ENCODE measurements around the gene CLDN10. TPM values are rescaled to one million over a fixed set of nuclear protein-coding genes. Genes with fewer than 3 reads are reported as not detected.
"Not testable (repeated sequence)": the region's sequence is repeated elsewhere in the genome, so short reads cannot be mapped to it uniquely, and the experiment has no call there.

CLDN10 gene
- total and polyA plus RNA-seq, 10 donors = 0.08 to 0.52 (median 0.10) TPM; not detected in 5

DNA sequence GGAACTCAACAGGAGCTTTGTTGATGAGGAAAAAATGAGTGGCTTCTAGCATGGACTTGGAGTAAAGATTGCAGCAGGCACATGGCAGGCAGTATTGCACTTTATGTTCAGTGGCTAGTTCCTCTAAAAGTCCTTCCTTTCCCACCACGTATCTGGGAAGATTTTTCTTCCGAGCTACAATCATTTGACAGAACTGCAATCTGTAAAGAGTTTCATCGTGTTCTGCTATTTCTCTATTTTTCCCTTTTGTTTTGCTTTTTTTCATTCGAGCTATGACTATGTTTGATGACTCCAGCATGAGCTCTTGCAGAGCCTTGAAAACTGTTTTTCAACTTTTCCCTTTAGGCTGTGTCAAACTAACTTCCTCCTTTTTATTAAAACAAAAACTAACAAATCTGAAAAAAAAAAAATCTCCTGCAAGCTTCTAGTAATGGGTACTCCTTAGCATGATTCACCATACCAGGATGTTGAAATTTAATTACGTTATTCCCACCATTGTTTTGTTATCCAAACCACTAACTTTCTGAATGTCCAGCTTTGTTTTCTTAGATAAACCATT is 12.3 kb downstream of the CLDN10 start:
- no peak overlapping the region for H3K4me3 ChIP-seq
- no peaks in the 10 kb centered on the region for H3K4me1 ChIP-seq
- H3K27ac ChIP-seq = peak overlapping the region in 2 of 8 donors; percentile 22 to 52
- H3K9me3 ChIP-seq = peaks cover 0 to 3% (median 0%) of the 10 kb centered on the region in 8 donors
- no peak for DNase-seq
- TF ChIP-seq POLR2AphosphoS5 (IDR thresholded peaks at IDR 0.05) (no peak), POLR2A (IDR thresholded peaks at IDR 0.05) (no peak)
- TF ChIP-seq, protein P1, sequence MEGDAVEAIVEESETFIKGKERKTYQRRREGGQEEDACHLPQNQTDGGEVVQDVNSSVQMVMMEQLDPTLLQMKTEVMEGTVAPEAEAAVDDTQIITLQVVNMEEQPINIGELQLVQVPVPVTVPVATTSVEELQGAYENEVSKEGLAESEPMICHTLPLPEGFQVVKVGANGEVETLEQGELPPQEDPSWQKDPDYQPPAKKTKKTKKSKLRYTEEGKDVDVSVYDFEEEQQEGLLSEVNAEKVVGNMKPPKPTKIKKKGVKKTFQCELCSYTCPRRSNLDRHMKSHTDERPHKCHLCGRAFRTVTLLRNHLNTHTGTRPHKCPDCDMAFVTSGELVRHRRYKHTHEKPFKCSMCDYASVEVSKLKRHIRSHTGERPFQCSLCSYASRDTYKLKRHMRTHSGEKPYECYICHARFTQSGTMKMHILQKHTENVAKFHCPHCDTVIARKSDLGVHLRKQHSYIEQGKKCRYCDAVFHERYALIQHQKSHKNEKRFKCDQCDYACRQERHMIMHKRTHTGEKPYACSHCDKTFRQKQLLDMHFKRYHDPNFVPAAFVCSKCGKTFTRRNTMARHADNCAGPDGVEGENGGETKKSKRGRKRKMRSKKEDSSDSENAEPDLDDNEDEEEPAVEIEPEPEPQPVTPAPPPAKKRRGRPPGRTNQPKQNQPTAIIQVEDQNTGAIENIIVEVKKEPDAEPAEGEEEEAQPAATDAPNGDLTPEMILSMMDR (IDR thresholded peaks at IDR 0.05 in 8 of 11, conservative IDR thresholded peaks at IDR 0.05 in 3 of 11) = no peak
- no peaks in the 10 kb centered on the region for H3K36me3 ChIP-seq
- WGBS, 5 donors = 16 to 37% (median 24%) methylated on average over 5 of the region's 5 CpGs
- peaks cover 0 to 5% (median 0%) of the 10 kb centered on the region in 7 donors for H3K27me3 ChIP-seq (replicated peaks in 1 of 7)
- intact Hi-C loops (cut with DNase I; ENCODE audit: low total_unique reads) = no loop called here

DNA sequence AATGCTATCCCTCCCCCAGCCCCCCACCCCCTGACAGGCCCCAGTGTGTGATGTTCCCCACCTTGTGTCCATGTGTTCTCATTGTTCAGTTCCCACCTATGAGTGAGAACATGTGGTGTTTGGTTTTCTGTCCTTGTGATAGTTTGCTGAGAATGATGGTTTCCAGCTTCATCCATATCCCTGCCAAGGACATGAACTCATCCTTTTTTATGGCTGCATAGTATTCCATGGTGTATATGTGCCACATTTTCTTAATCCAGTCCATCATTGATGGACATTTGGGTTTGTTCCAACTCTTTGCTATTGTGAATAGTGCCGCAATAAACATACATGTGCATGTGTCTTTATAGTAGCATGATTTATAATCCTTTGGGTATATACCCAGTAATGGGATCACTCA is 13.2 kb downstream of the CLDN10 start:
- H3K9me3 ChIP-seq; DNase-seq; H3K4me1 ChIP-seq; H3K27ac ChIP-seq; H3K27me3 ChIP-seq (replicated peaks in 1 of 7); intact Hi-C loops (cut with DNase I; ENCODE audit: low total_unique reads); H3K36me3 ChIP-seq; H3K4me3 ChIP-seq: not testable (repeated sequence)
- 94 to 100% (median 96%) methylated on average over 1 of the region's 1 CpG for WGBS, 5 donors

DNA sequence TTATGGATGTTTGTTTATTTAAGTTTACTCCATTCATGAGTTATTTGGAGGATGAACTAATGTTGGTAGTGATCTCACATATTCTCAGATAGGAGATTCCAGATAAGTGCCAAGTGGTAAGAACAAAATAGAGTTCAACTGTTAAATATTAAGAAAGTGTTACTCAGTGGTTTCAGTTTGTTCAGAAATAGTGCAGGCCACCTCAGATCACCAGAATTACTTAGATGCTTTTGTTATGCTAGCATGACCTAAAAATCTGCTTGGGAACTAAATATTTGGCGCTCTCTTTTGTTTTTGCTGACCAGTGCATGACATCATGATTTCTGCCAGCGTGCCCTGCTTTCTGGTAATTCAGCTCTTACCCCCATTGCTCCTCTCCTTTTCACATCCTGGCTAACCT is 15.6 kb downstream of the CLDN10 start:
- H3K36me3 ChIP-seq = no peaks in the 10 kb centered on the region
- no peaks in the 10 kb centered on the region for H3K4me1 ChIP-seq
- H3K4me3 ChIP-seq = no peak overlapping the region
- intact Hi-C loops (cut with DNase I; ENCODE audit: low total_unique reads) = no loop called here
- 89 to 98% (median 94%) methylated on average over 2 of the region's 2 CpGs for WGBS, 5 donors
- H3K9me3 ChIP-seq = peaks cover 0 to 3% (median 0%) of the 10 kb centered on the region in 8 donors
- no peak overlapping the region for H3K27ac ChIP-seq
- TF ChIP-seq, protein P1 (IDR thresholded peaks at IDR 0.05 in 8 of 11, conservative IDR thresholded peaks at IDR 0.05 in 3 of 11) = no peak
- TF ChIP-seq POLR2AphosphoS5 (IDR thresholded peaks at IDR 0.05) (no peak), POLR2A (IDR thresholded peaks at IDR 0.05) (no peak)
- DNase-seq = no peak
- H3K27me3 ChIP-seq (replicated peaks in 1 of 7) = no peaks in the 10 kb centered on the region

DNA sequence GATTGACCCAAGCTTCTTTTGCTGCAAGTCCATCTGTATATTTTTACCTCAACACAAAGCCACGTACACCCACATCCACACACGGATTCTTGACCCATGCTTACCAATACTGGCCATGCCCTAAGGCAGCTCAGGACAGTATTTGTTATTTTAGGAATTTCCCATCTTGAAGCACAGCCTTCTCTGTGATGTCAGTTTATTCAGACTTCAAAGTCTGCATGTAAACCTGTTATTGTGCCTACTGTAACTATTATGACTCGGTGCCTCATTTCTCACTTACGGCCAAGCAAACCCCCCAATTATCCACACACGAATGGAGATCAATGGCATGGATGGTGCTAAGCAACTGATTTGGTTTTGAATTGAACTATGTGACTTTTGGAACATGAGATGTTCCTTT is 17.5 kb downstream of the CLDN10 start:
- DNase-seq = no peak
- WGBS, 5 donors = 82 to 89% (median 84%) methylated on average over 5 of the region's 5 CpGs
- Histone ChIP-seq H3K27ac (no peak overlapping the region), H3K36me3 (no peaks in the 10 kb centered on the region), H3K27me3 (replicated peaks in 1 of 7) (no peaks in the 10 kb centered on the region), H3K9me3 (peaks cover 0 to 3% (median 0%) of the 10 kb centered on the region in 8 donors), H3K4me1 (no peaks in the 10 kb centered on the region), H3K4me3 (no peak overlapping the region)
- intact Hi-C loops (cut with DNase I; ENCODE audit: low total_unique reads) = no loop called here
- TF ChIP-seq POLR2AphosphoS5 (IDR thresholded peaks at IDR 0.05) (no peak), POLR2A (IDR thresholded peaks at IDR 0.05) (no peak)
- TF ChIP-seq, protein P1 (IDR thresholded peaks at IDR 0.05 in 8 of 11, conservative IDR thresholded peaks at IDR 0.05 in 3 of 11) = no peak

DNA sequence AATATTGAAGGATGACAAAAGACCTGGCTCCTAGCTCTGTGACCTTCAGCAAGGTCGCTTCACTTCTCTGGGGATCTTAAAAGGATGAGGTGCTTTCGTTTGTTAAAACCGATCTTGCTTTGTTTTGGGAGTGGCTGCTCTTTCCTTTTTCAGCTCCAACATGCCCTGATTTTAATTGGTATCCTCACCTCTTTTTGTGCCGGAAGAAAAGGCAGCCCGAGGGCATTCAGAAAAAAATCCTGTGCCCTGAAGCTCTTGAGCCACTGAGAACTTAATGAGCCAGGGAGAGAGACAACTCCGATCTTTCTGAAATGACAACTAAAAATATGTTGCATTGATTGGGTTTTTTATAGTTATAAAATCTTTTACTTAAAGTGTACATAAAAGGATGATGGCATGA is 19.4 kb downstream of the CLDN10 start:
- H3K36me3 ChIP-seq = no peaks in the 10 kb centered on the region
- intact Hi-C loops (cut with DNase I; ENCODE audit: low total_unique reads) = no loop called here

More for the DNA sequence above, 19.4 kb downstream of the CLDN10 start:
- H3K27me3 ChIP-seq (replicated peaks in 1 of 7) = no peaks in the 10 kb centered on the region
- TF ChIP-seq POLR2A (IDR thresholded peaks at IDR 0.05) (no peak), POLR2AphosphoS5 (IDR thresholded peaks at IDR 0.05) (no peak)
- TF ChIP-seq, protein P1 (IDR thresholded peaks at IDR 0.05 in 8 of 11, conservative IDR thresholded peaks at IDR 0.05 in 3 of 11) = no peak
- H3K27ac ChIP-seq = no peak overlapping the region
- WGBS, 5 donors = 71 to 81% (median 76%) methylated on average over 6 of the region's 6 CpGs
- DNase-seq = no peak
- H3K4me3 ChIP-seq = no peak overlapping the region
- H3K4me1 ChIP-seq = no peaks in the 10 kb centered on the region
- H3K9me3 ChIP-seq = no peaks in the 10 kb centered on the region
